Measurements from ENCODE around the gene SAPCD2. TPM values are rescaled to one million over a fixed set of nuclear protein-coding genes. Genes with fewer than 3 reads are reported as not detected.

The SAPCD2 gene
- total and polyA plus RNA-seq, 2 of the 4 experiments (the other 2 are of a cell fraction) = 3.4 to 4.9 TPM

GRCh38 chr9:137103206-137103999, 33.0 kb upstream of the SAPCD2 start:
- Histone ChIP-seq H2BK5ac (ENCODE audit: low read depth, low read length, poor library complexity, severe bottlenecking) (no peak overlapping the region), H3K14ac (replicated peaks; ENCODE audit: low read depth, low read length) (no peak overlapping the region), H3K9ac (ENCODE audit: low read depth, low read length) (no peak overlapping the region), H3K56ac (ENCODE audit: extremely low read depth, insufficient read depth, low read length) (no peak overlapping the region), H3K36me3 (ENCODE audit: control insufficient read depth, insufficient read depth, low read length) (peaks cover 74% of the 10 kb centered on the region), H3K9me3 (ENCODE audit: control insufficient read depth, insufficient read depth, low read length) (no peaks in the 10 kb centered on the region; the same call in 1 of the 2 replicates), H2BK120ac (ENCODE audit: low read depth, low read length) (no peak overlapping the region), H4K91ac (ENCODE audit: insufficient read depth, low read depth, low read length) (no peak overlapping the region), H2AK9ac (replicated peaks; ENCODE audit: low read depth, low read length, poor library complexity) (no peak overlapping the region), H3K18ac (ENCODE audit: low read depth, low read length) (no peak overlapping the region), H3K9me1 (ENCODE audit: insufficient read depth, low read length) (peaks cover 2% of the 10 kb centered on the region; the same call in 1 of the 2 replicates), H2BK15ac (ENCODE audit: low read depth, low read length) (no peak overlapping the region), H3K27ac (ENCODE audit: insufficient read depth, low read length) (no peak overlapping the region), H4K5ac (ENCODE audit: low read depth, low read length) (no peak overlapping the region), H2BK20ac (ENCODE audit: low read depth, low read length) (no peak overlapping the region), H3K4me3 (ENCODE audit: insufficient read depth, low read depth, low read length) (no peak overlapping the region), H3K4ac (ENCODE audit: low read depth, low read length) (no peak overlapping the region), H3K4me1 (ENCODE audit: control insufficient read depth, insufficient read depth, low read length) (no peaks in the 10 kb centered on the region), H3K23ac (ENCODE audit: low read depth, low read length) (no peak overlapping the region), H3K27me3 (ENCODE audit: control insufficient read depth, insufficient read depth, low read length) (no peaks in the 10 kb centered on the region), H2AFZ (replicated peaks; ENCODE audit: low read length, poor library complexity) (no peak overlapping the region), H3K4me2 (ENCODE audit: low read depth, low read length) (no peak overlapping the region), H3K79me1 (ENCODE audit: low read depth in 1 of 2, low read length in 2 of 2) (peaks cover 0 to 23% of the 10 kb centered on the region in 2 experiments; a peak in 3 of 4 replicates), H4K20me1 (ENCODE audit: insufficient read depth, low read length) (peaks cover 5% of the 10 kb centered on the region), H2AK5ac (ENCODE audit: low read depth, low read length) (no peak overlapping the region), H4K8ac (ENCODE audit: low read depth in 2 of 2, low read length in 2 of 2) (no peak overlapping the region)
- in situ Hi-C loops (cut with MboI; ENCODE audit: low sequenced_read_pairs) (no loop called here), dilution Hi-C loops (cut with HindIII; ENCODE audit: low sequenced_read_pairs, unreplicated experiment) (no loop called here), intact Hi-C loops (cut with micrococcal nuclease) (no loop called here)
- ChIA-PET POLR2A (ENCODE audit: unreplicated experiment) (no interaction called here), CTCF (no interaction called here)
- ATAC-seq (ENCODE audit: low read depth) = no peak
- TF ChIP-seq MXI1 (IDR thresholded peaks at IDR 0.05; ENCODE audit: borderline replicate concordance, low read depth, low read length) (no peak), MAZ (IDR thresholded peaks at IDR 0.05; ENCODE audit: borderline replicate concordance, low read depth, low read length) (no peak), MAFK (IDR thresholded peaks at IDR 0.05; ENCODE audit: low read depth, low read length) (no peak), POLR2A (IDR thresholded peaks at IDR 0.05; ENCODE audit: low read depth, low read length) (no peak), RFX5 (IDR thresholded peaks at IDR 0.05; ENCODE audit: low read depth, low read length) (no peak), SMC3 (IDR thresholded peaks at IDR 0.05; ENCODE audit: low read depth, low read length) (no peak), USF2 (IDR thresholded peaks at IDR 0.05; ENCODE audit: low read depth, low read length) (no peak), CHD1 (IDR thresholded peaks at IDR 0.05; ENCODE audit: low read depth, low read length) (no peak), CTCF (conservative IDR thresholded peaks at IDR 0.05; ENCODE audit: low read depth, low read length) (no peak), RAD21 (IDR thresholded peaks at IDR 0.05; ENCODE audit: low read length) (no peak), ELK1 (IDR thresholded peaks at IDR 0.05; ENCODE audit: borderline replicate concordance, low read depth, low read length) (no peak), FOS (IDR thresholded peaks at IDR 0.05; ENCODE audit: low read depth, low read length) (no peak), CEBPB (IDR thresholded peaks at IDR 0.05; ENCODE audit: low read depth, low read length) (no peak)
- no TSS peak for BruUV-seq (replicated peaks)
- 93% methylated on average over 37 of the region's 37 CpGs; no CpG with 5 or more reads in 1 of the 2 experiments for WGBS, 2 experiments (ENCODE audit: extremely low coverage in 2 of 2, insufficient read length in 1 of 2)
- DNase-seq = no peak
